ENCODE data around the gene ZFHX3. TPM values are rescaled to one million over a fixed set of nuclear protein-coding genes. Genes with fewer than 3 reads are reported as not detected.

ZFHX3 gene
- total RNA-seq, 1 donor from 2014 or later: 19.8 TPM

GRCh38 chr16:72983241-72983640 is 64.7 kb downstream of the ZFHX3 start:
- no peak for DNase-seq (ENCODE audit: extremely low read depth, low read depth, low spot score)

GRCh38 chr16:72979974-72980373 is 68.0 kb downstream of the ZFHX3 start:
- no peak for DNase-seq (ENCODE audit: extremely low read depth, low read depth, low spot score)

GRCh38 chr16:72978212-72978611 is 69.7 kb downstream of the ZFHX3 start:
- no peak for DNase-seq (ENCODE audit: extremely low read depth, low read depth, low spot score)

- DNase-seq (ENCODE audit: extremely low read depth, low read depth, low spot score): no peak
Measured at GRCh38 chr16:72977127-72977526, 70.8 kb downstream of the ZFHX3 start.

- DNase-seq (ENCODE audit: extremely low read depth, low read depth, low spot score): no peak
Measured at GRCh38 chr16:72976438-72977064, 71.4 kb downstream of the ZFHX3 start.

GRCh38 chr16:72975809-72976437 is 72.0 kb downstream of the ZFHX3 start:
- no peak for DNase-seq (ENCODE audit: extremely low read depth, low read depth, low spot score)

GRCh38 chr16:72974142-72974769 is 73.7 kb downstream of the ZFHX3 start:
- DNase-seq (ENCODE audit: extremely low read depth, low read depth, low spot score): no peak

- no peak for DNase-seq (ENCODE audit: extremely low read depth, low read depth, low spot score)
Measured at GRCh38 chr16:72972878-72973571, 74.9 kb downstream of the ZFHX3 start.

GRCh38 chr16:72971370-72971769 is 76.6 kb downstream of the ZFHX3 start:
- no peak for DNase-seq (ENCODE audit: extremely low read depth, low read depth, low spot score)

GRCh38 chr16:72970656-72971055 is 77.3 kb downstream of the ZFHX3 start:
- no peak for DNase-seq (ENCODE audit: extremely low read depth, low read depth, low spot score)

- DNase-seq (ENCODE audit: extremely low read depth, low read depth, low spot score): no peak
Measured at GRCh38 chr16:72969812-72970211, 78.1 kb downstream of the ZFHX3 start.

GRCh38 chr16:72969146-72969545 is 78.8 kb downstream of the ZFHX3 start:
- DNase-seq (ENCODE audit: extremely low read depth, low read depth, low spot score): no peak

- no peak for DNase-seq (ENCODE audit: extremely low read depth, low read depth, low spot score)
Measured at GRCh38 chr16:72967941-72968340, 80.0 kb downstream of the ZFHX3 start.

GRCh38 chr16:72963533-72964315 is 84.2 kb downstream of the ZFHX3 start:
- DNase-seq (ENCODE audit: extremely low read depth, low read depth, low spot score): no peak

- DNase-seq (ENCODE audit: extremely low read depth, low read depth, low spot score): no peak
Measured at GRCh38 chr16:72962347-72962746, 85.6 kb downstream of the ZFHX3 start.

GRCh38 chr16:72961863-72962262 is 86.1 kb downstream of the ZFHX3 start:
- no peak for DNase-seq (ENCODE audit: extremely low read depth, low read depth, low spot score)

GRCh38 chr16:72961115-72961832 is 86.7 kb downstream of the ZFHX3 start:
- no peak for DNase-seq (ENCODE audit: extremely low read depth, low read depth, low spot score)

GRCh38 chr16:72960101-72960500 is 87.8 kb downstream of the ZFHX3 start:
- DNase-seq (ENCODE audit: extremely low read depth, low read depth, low spot score): no peak

GRCh38 chr16:72959301-72959996 is 88.5 kb downstream of the ZFHX3 start:
- no peak for DNase-seq (ENCODE audit: extremely low read depth, low read depth, low spot score)

Measured in glomerular endothelial cell (primary cell).